Fibroblast of villous mesenchyme (primary cell): ENCODE results near the gene ZNF219. TPM values are rescaled to one million over a fixed set of nuclear protein-coding genes. Genes with fewer than 3 reads are reported as not detected.

Source experiments
- DNase-seq: peaks from one replicate; pipeline ENCODE4 v3.0.0-alpha.2; 2010; ENCODE audit warnings: low read depth
- H3K4me3 ChIP-seq: 2 replicates; pipeline ENCODE4 v1.5.1; 2011; ENCODE audit warnings: low read depth, mild to moderate bottlenecking, low read length
- total RNA-seq: library from RNA; depleted of rRNA; stranded (reverse); fragments of >200 nt; gene quantifications from 2 replicates; pipeline ENCODE4 v1.2.3, GENCODE V29; 2012
- TF ChIP-seq, protein P1 (sequence below): IDR thresholded peaks from 2 replicates; pipeline ENCODE4 v1.5.1; 2012; ENCODE audit warnings: low read depth, mild to moderate bottlenecking, low read length; ENCODE audit not compliant: insufficient read depth

Gene ZNF219
- 1.7 and 2.6 TPM in 2 replicates for total RNA-seq

DNA sequence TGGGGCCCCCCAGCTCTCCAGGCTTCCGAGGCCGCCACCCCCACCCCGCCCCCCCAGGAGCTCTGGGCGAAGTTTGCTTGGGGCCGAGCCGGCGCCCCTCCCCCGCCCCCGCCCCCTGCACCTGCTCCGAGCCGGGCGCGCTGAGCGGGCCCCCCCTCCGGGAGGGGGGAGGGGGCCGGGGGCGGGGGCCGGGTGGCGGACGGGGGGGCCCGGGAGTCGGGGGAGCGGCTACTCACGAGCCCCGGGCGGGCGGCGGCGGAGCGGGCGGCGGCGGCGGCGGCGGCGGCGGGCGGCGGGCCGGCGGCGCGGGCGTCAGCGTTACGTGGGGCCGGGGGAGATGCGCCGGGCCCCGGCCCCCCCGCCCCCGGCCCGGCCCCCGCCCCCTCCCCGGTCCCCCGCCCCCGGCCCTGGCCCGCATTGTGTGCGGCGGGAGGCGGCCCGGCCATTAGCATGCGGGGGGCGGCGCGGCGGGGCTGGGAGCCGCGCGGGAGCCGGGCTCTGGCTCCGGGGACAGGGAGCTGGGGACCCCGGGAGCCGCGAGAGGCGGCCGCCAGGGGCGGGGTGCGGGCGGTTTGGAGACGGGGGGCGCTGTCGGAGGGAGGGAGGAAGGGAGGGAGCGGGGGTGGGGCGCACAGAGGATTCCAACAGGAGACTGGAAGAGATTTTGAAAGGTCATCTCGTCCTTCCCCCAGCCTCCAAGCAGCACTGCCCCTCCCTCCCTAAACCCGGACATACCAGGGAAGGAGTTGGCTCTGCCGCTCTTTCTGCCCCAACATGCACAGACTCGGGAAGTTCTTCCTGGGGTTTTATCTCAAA lies at the start of gene ZNF219:
Gene ZNF219 (minus strand): TSS at position 580 of the 816 bp plus-strand sequence. CDS start 5,064 bp downstream, outside the sequence.
- TF ChIP-seq, protein P1, sequence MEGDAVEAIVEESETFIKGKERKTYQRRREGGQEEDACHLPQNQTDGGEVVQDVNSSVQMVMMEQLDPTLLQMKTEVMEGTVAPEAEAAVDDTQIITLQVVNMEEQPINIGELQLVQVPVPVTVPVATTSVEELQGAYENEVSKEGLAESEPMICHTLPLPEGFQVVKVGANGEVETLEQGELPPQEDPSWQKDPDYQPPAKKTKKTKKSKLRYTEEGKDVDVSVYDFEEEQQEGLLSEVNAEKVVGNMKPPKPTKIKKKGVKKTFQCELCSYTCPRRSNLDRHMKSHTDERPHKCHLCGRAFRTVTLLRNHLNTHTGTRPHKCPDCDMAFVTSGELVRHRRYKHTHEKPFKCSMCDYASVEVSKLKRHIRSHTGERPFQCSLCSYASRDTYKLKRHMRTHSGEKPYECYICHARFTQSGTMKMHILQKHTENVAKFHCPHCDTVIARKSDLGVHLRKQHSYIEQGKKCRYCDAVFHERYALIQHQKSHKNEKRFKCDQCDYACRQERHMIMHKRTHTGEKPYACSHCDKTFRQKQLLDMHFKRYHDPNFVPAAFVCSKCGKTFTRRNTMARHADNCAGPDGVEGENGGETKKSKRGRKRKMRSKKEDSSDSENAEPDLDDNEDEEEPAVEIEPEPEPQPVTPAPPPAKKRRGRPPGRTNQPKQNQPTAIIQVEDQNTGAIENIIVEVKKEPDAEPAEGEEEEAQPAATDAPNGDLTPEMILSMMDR: no peak
- peak; percentile 40 for DNase-seq
- H3K4me3 ChIP-seq: peak within 1 kb of the TSS; percentile 68

DNA sequence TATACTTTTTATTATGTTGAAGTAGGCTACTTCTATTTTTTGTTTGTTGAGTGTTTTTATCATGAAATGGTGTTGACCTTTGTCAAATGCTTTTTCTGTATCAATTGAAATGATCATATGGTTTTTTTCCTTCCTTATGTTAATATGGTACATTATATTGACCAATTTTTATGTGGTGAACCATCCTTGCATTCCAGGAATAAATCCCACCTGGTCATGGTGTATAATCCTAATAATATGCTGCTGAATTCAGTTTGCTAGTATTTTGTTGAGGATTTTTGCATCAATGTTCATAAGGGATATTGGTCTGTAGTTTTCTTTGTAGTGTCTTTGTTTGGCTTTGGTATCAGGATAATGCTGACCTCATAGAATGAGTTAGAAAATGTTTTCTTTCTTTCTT lies 47.0 kb upstream of the ZNF219 start:
- TF ChIP-seq, protein P1: no peak
- DNase-seq: no peak
- H3K4me3 ChIP-seq: no peak overlapping the region

DNA sequence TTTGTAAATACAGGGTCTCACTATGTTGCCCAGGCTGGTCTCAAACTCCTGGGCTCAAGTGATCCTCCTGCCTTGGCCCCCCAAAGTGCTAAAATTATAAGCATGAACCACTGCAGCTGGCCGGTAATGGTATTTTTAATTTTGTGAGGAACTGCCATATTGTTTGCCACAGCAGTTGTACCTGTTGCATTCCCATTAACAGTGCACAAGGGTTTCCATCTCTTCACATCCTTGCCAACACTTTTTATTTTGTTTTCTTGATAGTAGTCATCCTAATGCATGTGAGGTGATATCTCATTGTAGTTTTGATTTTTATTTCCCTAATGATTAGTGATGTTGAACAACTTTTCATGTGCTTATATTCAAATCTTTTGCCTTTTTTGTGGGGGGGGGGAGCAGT lies 43.9 kb upstream of the ZNF219 start:
- DNase-seq: no peak
- TF ChIP-seq, protein P1: no peak
- H3K4me3 ChIP-seq: no peak overlapping the region

DNA sequence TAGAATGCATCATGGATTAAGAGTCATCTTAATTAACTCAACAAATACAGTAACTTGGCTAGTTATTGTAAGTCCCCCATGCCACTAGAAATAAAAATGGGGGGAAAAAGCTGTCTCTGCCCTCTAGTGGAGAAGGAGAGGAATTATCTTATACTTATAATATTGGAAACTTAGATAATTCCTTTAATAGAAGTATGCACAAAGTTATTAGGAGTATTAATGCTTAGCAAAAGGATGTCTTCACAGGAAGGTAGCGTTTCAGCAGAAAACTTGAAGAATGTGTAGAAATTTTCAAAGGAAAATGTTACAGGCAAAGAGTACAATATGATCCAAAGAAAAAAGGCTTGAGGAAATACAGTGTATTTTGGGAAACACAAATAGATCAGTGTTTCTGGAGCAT lies 37.6 kb upstream of the ZNF219 start:
- DNase-seq: peak; percentile 10
- TF ChIP-seq, protein P1: peak; percentile 64
- no peak overlapping the region for H3K4me3 ChIP-seq

DNA sequence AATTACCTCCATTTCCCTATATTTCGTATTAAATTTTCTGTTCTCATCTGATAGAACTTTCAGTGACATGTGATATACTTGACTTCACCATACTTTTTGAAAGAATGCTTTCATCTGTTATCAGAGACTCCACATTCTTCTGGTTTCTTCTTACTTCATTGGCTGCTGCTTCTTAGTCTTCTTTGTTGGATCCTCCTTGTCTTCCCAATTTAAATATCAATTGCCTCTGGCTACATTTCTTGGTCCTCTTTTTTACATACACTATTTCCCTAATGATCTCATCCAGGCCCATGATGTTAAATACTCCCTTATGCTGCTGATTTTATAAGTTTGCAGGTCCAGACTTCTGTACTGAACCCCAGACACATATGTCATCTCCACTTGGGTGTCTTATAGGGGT lies 35.4 kb upstream of the ZNF219 start:
- H3K4me3 ChIP-seq: no peak overlapping the region
- DNase-seq: no peak

DNA sequence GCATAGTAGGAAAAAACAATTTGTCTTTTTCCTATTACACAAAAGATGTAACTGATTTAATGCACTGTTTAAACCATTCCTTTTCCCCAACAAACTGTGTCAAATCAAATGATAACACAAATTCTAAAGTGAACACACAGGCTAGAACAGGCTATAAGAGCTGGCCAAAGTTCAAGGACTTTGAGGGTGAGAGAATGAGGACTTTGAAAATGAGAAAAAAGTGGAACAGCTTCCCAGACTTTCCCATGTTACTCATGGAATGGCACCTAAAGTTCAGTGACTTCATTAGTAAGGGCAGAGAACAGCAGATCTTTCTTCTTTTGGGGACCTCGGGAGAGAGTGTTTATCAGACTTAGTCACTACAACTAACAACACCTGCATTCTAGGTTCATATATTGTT lies 25.0 kb upstream of the ZNF219 start:
- H3K4me3 ChIP-seq: no peak overlapping the region
- no peak for DNase-seq
- TF ChIP-seq, protein P1: no peak

More for the DNA sequence above, 35.4 kb upstream of the ZNF219 start:
- TF ChIP-seq, protein P1: no peak

DNA sequence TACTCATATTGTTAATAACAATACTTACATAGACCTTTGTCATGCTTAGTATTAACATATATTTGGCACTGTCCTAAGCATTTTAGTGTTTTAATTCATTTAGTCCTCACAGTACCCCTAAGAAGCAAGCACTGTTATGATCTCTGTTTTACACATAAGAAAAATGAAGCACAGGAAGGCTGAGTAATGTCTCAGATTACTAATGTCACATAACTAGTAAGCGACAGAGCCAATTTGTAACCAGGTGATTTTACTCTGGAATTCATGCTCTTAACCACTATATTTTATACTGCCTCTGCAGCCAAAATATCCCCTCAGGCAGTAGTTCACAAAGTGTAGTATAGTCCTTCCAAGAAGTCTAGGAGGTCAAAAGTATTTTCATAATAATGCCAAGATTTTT lies 22.7 kb upstream of the ZNF219 start:
- no peak for DNase-seq
- no peak overlapping the region for H3K4me3 ChIP-seq
- TF ChIP-seq, protein P1: no peak
